Ectodermal cell (in vitro differentiated cells): ENCODE results near the gene SPI1.

Source experiments
- H3K27ac ChIP-seq: 2 replicates; pipeline ENCODE4 v1.7.0; 2013; ENCODE audit warnings: mild to moderate bottlenecking, low read depth, low read length; ENCODE audit not compliant: insufficient read depth, poor library complexity, severe bottlenecking
- H3K27me3 ChIP-seq: 2 replicates; pipeline ENCODE4 v1.7.0; 2013; ENCODE audit warnings: mild to moderate bottlenecking, low read length; ENCODE audit not compliant: insufficient read depth, control insufficient read depth, poor library complexity, severe bottlenecking
- H3K36me3 ChIP-seq: one replicate; pipeline ENCODE4 v1.7.0; 2013; ENCODE audit warnings: low read length; ENCODE audit not compliant: control insufficient read depth, insufficient read depth
- H3K4me1 ChIP-seq: one replicate; pipeline ENCODE4 v1.7.0; 2013; ENCODE audit warnings: low read length; ENCODE audit not compliant: control insufficient read depth, insufficient read depth
- H3K4me3 ChIP-seq: 2 replicates; pipeline ENCODE4 v1.7.0; 2013; ENCODE audit warnings: low read depth, low read length, control low read depth; ENCODE audit not compliant: insufficient read depth
- H3K9me3 ChIP-seq: 2 replicates; pipeline ENCODE4 v1.7.0; 2013; ENCODE audit warnings: mild to moderate bottlenecking, low read length, moderate library complexity; ENCODE audit not compliant: control insufficient read depth
- WGBS, 2 experiments: methylation state at CpG; one replicate each; pipeline ENCODE4 v1.1.7; 2013; ENCODE audit warnings: missing lambda C conversion rate in 2 of 2; 5-methylcytosine and 5-hydroxymethylcytosine counted together

SPI1 gene

GRCh38 chr11:47375546-47376085, 2.7 kb downstream of the SPI1 start:
- H3K36me3 ChIP-seq = no peaks in the 10 kb centered on the region
- no peaks in the 10 kb centered on the region for H3K27me3 ChIP-seq
- no peaks in the 10 kb centered on the region for H3K4me1 ChIP-seq
- no peaks in the 10 kb centered on the region for H3K9me3 ChIP-seq
- H3K27ac ChIP-seq = no peak overlapping the region
- no peak overlapping the region for H3K4me3 ChIP-seq
- 94% methylated on average over 13 of the region's 13 CpGs for WGBS, 2 experiments

- H3K9me3 ChIP-seq = no peaks in the 10 kb centered on the region
Measured at GRCh38 chr11:47375020-47375419, 3.3 kb downstream of the SPI1 start.

DNA sequence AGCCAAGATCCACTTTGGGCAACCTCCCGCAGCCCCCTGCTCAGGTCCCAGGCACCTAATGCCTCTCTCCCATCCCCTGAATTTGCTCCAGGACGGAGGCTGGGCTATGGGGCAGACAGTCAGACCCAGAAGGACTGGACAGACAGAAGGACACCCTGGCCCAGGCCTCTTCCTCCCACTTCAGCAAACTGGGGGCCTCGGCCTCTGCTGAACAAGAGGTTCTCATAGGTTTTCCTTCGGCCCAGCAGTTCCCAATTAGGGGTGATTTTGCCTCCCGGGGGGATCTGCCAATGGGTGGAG, 3.7 kb downstream of the SPI1 start:
- Histone ChIP-seq H3K27ac (no peak overlapping the region), H3K4me3 (no peak overlapping the region), H3K27me3 (no peaks in the 10 kb centered on the region), H3K36me3 (no peaks in the 10 kb centered on the region), H3K4me1 (no peaks in the 10 kb centered on the region), H3K9me3 (no peaks in the 10 kb centered on the region)
- WGBS, 2 experiments = 92 to 94% methylated on average over 5 of the region's 5 CpGs

More at GRCh38 chr11:47375020-47375419, 3.3 kb downstream of the SPI1 start:
- 86 to 88% methylated on average over 8 of the region's 8 CpGs for WGBS, 2 experiments
- H3K27me3 ChIP-seq = no peaks in the 10 kb centered on the region
- no peak overlapping the region for H3K27ac ChIP-seq
- H3K4me1 ChIP-seq = no peaks in the 10 kb centered on the region
- H3K36me3 ChIP-seq = no peaks in the 10 kb centered on the region
- no peak overlapping the region for H3K4me3 ChIP-seq

GRCh38 chr11:47373876-47374719, 4.2 kb downstream of the SPI1 start:
- Histone ChIP-seq H3K9me3 (no peaks in the 10 kb centered on the region), H3K4me3 (no peak overlapping the region), H3K27me3 (no peaks in the 10 kb centered on the region), H3K4me1 (no peaks in the 10 kb centered on the region), H3K36me3 (no peaks in the 10 kb centered on the region), H3K27ac (no peak overlapping the region)
- 55 to 59% methylated on average over 19 of the region's 19 CpGs for WGBS, 2 experiments

- H3K36me3 ChIP-seq = no peaks in the 10 kb centered on the region
- WGBS, 2 experiments = 79 to 82% methylated on average over 7 of the region's 7 CpGs
Measured at GRCh38 chr11:47372422-47372821, 5.9 kb downstream of the SPI1 start.

GRCh38 chr11:47369676-47370075, 8.7 kb downstream of the SPI1 start:
- Histone ChIP-seq H3K27ac (no peak overlapping the region), H3K27me3 (no peaks in the 10 kb centered on the region), H3K4me1 (no peaks in the 10 kb centered on the region), H3K9me3 (no peaks in the 10 kb centered on the region), H3K36me3 (no peaks in the 10 kb centered on the region), H3K4me3 (no peak overlapping the region)
- WGBS, 2 experiments = 84 to 85% methylated on average over 3 of the region's 3 CpGs

More at GRCh38 chr11:47372422-47372821, 5.9 kb downstream of the SPI1 start:
- no peaks in the 10 kb centered on the region for H3K4me1 ChIP-seq
- H3K4me3 ChIP-seq = no peak overlapping the region
- no peaks in the 10 kb centered on the region for H3K9me3 ChIP-seq
- H3K27ac ChIP-seq = no peak overlapping the region
- H3K27me3 ChIP-seq = no peaks in the 10 kb centered on the region

GRCh38 chr11:47366020-47366490, 12.3 kb downstream of the SPI1 start:
- Histone ChIP-seq H3K9me3 (no peaks in the 10 kb centered on the region), H3K4me1 (no peaks in the 10 kb centered on the region), H3K36me3 (no peaks in the 10 kb centered on the region), H3K4me3 (no peak overlapping the region), H3K27me3 (no peaks in the 10 kb centered on the region), H3K27ac (no peak overlapping the region)
- WGBS, 2 experiments = 91 to 95% methylated on average over 1 of the region's 1 CpG

- Histone ChIP-seq H3K4me3 (no peak overlapping the region), H3K4me1 (no peaks in the 10 kb centered on the region), H3K36me3 (no peaks in the 10 kb centered on the region), H3K9me3 (no peaks in the 10 kb centered on the region), H3K27me3 (no peaks in the 10 kb centered on the region), H3K27ac (no peak overlapping the region)
- 92% methylated on average over 13 of the region's 13 CpGs for WGBS, 2 experiments
Measured at GRCh38 chr11:47361419-47361818, 16.9 kb downstream of the SPI1 start.

GRCh38 chr11:47360341-47360740, 18.0 kb downstream of the SPI1 start:
- Histone ChIP-seq H3K36me3 (no peaks in the 10 kb centered on the region), H3K27ac (no peak overlapping the region)
- WGBS, 2 experiments = 93 to 94% methylated on average over 15 of the region's 15 CpGs

GRCh38 chr11:47359586-47359985, 18.8 kb downstream of the SPI1 start:
- H3K27me3 ChIP-seq = no peaks in the 10 kb centered on the region
- WGBS, 2 experiments = 93% methylated on average over 17 of the region's 17 CpGs
- H3K36me3 ChIP-seq = no peaks in the 10 kb centered on the region
- no peak overlapping the region for H3K4me3 ChIP-seq
- H3K27ac ChIP-seq = no peak overlapping the region
- no peaks in the 10 kb centered on the region for H3K9me3 ChIP-seq
- H3K4me1 ChIP-seq = no peaks in the 10 kb centered on the region

More at GRCh38 chr11:47360341-47360740, 18.0 kb downstream of the SPI1 start:
- Histone ChIP-seq H3K27me3 (no peaks in the 10 kb centered on the region), H3K9me3 (no peaks in the 10 kb centered on the region), H3K4me3 (no peak overlapping the region), H3K4me1 (no peaks in the 10 kb centered on the region)
